Pancreas (tissue), 10 donors: Measurements from ENCODE around the gene ASTL. TPM values are rescaled to one million over a fixed set of nuclear protein-coding genes. Genes with fewer than 3 reads are reported as not detected.

Experiments
- ATAC-seq, 4 donors: fragments of 200-7000 bp; cut with Tn5 transposase; one replicate each; pipeline versions ENCODE4 v1.8.0 to v1.9.1; 2020; ENCODE audit warnings: mild to moderate bottlenecking in 4 of 4, moderate library complexity in 4 of 4
- DNase-seq, 6 donors: peaks; one replicate each; pipeline ENCODE4 v3.0.0-alpha.2; 2020
- FAIRE-seq: peaks from 2 replicates; lab custom pipeline; 2012; peaks lifted over from hg19 to GRCh38; lab: Jason Lieb, UNC
- H3K27ac ChIP-seq, 4 donors: fragments of 200-600 bp; sonication (generic); 1 replicate in 3 of 4; 2 replicates in 1 of 4; pipeline versions ENCODE4 v1.5.0 to v1.8.0; 2020
- H3K27me3 ChIP-seq, 4 donors: fragments of 200-600 bp; one replicate each; pipeline ENCODE4 v1.8.0; 2021
- H3K36me3 ChIP-seq, 3 donors: fragments of 200-600 bp; sonication (generic) in 1 of 3; one replicate each; pipeline versions ENCODE4 v1.5.0 to v1.8.0; 2020 to 2021
- H3K4me1 ChIP-seq, 3 donors: fragments of 200-600 bp; one replicate each; pipeline ENCODE4 v1.8.0; 2021
- H3K4me3 ChIP-seq, 4 donors: fragments of 200-600 bp; sonication (generic) in 2 of 4; one replicate each; pipeline versions ENCODE4 v1.5.0 to v1.8.0; 2020 to 2021
- H3K9me3 ChIP-seq, 4 donors: fragments of 200-600 bp; one replicate each; pipeline ENCODE4 v1.8.0; 2021
- WGBS, 2 donors: extraction: QIAGEN DNeasy Blood & Tissue Kit; methylation state at CpG; one replicate each; pipeline ENCODE4 v1.1.7; 2013; 5-methylcytosine and 5-hydroxymethylcytosine counted together
- intact Hi-C, 3 donors: fragments of 100-400 bp; cut with DNase I; formaldehyde crosslinking; loops; one replicate each; pipeline versions ENCODE4 v1.11.1 to v1.14.2; 2022
- polyA plus RNA-seq, 2 donors: library from polyadenylated mRNA; stranded (reverse); fragments of 200-250 nt; gene quantifications; one replicate each; pipeline ENCODE4 v1.2.3, GENCODE V29; 2013
- total RNA-seq, 6 donors: library from RNA; stranded (reverse); fragmentation: NEBNext Ultra II Directional in 4 of 6; extraction: Animal tissue kit (Norgen Biotek cat#: 25700) in 4 of 6; gene quantifications; one replicate each; pipeline versions ENCODE4 v1.2.1 to v1.2.4, GENCODE V29; 2021 to 2023
- TF ChIP-seq, protein P1 (sequence below), 4 donors: fragments of 200-600 bp; sonication (generic) in 3 of 4; IDR thresholded peaks; one replicate each; pipeline versions ENCODE4 v1.5.0 to v1.8.0; 2021; ENCODE audit warnings: antibody characterized with exemption in 4 of 4
- donor health status: healthy with polysubstance abuse.
- donor health status: DM: no; HTN: no; CAD: no; lungs with moderate emphysema.
- donor health status: DM: no; HTN: no; CAD: no.
- donor health status: control.
- donor health status: control.
- donor health status: Bipolar disorder and iron deficiency.
- donor health status: DM: yes; HTN: yes; CAD: no.
- donor health status: DM: no; HTN: no; CAD: no.
- donor health status: DM: no; HTN: no; CAD: no.
- donor health status: DM: yes; HTN: yes; CAD: no.

ASTL gene
- total and polyA plus RNA-seq, 8 donors = 0.14 TPM; not detected in 7

DNA sequence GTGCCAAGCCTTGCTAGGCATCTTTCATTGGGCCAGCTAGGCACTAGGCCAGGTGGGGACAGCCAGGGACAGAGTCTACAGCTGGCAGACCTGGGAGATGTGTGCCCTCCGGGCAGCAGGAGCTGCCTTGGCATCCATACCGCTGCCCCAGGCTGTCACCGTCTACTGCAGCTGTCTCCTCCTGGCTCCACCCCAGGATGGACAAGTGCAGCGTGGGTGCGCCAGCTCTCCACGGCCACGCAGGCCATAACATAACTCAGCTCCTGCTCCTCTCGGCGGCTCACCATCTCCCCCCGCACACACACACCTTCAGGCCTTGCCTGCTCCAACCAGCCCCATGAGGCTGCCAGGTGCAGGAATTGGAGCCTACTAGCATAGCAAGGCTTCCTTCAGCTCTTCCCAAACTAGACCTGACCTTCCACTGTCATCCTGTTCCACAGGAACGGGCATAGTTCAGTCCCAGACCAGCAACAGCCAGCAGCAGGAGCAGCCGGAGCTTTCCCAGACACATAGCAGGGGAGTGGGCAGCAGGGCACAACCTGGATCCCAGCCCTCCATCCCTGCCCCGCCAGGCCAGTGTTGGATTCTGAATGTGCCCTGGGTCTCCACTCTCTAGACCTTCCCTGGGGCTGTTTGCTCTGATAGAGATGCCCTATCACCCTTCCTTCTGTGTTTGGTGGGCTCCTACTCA lies 19.5 kb downstream of the ASTL start:
- FAIRE-seq (no peak), ATAC-seq (no peak), DNase-seq (peak in 2 of 6 donors; percentile 27 to 49)
- no peak overlapping the region for H3K27ac ChIP-seq
- peaks cover 0 to 5% (median 4%) of the 10 kb centered on the region in 3 donors for H3K4me1 ChIP-seq
- no peak overlapping the region for H3K4me3 ChIP-seq
- TF ChIP-seq, protein P1, sequence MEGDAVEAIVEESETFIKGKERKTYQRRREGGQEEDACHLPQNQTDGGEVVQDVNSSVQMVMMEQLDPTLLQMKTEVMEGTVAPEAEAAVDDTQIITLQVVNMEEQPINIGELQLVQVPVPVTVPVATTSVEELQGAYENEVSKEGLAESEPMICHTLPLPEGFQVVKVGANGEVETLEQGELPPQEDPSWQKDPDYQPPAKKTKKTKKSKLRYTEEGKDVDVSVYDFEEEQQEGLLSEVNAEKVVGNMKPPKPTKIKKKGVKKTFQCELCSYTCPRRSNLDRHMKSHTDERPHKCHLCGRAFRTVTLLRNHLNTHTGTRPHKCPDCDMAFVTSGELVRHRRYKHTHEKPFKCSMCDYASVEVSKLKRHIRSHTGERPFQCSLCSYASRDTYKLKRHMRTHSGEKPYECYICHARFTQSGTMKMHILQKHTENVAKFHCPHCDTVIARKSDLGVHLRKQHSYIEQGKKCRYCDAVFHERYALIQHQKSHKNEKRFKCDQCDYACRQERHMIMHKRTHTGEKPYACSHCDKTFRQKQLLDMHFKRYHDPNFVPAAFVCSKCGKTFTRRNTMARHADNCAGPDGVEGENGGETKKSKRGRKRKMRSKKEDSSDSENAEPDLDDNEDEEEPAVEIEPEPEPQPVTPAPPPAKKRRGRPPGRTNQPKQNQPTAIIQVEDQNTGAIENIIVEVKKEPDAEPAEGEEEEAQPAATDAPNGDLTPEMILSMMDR (IDR thresholded peaks at IDR 0.05) = no peak
- intact Hi-C loops = no loop called here
- 75 to 90% methylated on average over 13 of the region's 13 CpGs for WGBS, 2 donors
- no peaks in the 10 kb centered on the region for H3K36me3 ChIP-seq
- H3K27me3 ChIP-seq = no peaks in the 10 kb centered on the region
- no peaks in the 10 kb centered on the region for H3K9me3 ChIP-seq

DNA sequence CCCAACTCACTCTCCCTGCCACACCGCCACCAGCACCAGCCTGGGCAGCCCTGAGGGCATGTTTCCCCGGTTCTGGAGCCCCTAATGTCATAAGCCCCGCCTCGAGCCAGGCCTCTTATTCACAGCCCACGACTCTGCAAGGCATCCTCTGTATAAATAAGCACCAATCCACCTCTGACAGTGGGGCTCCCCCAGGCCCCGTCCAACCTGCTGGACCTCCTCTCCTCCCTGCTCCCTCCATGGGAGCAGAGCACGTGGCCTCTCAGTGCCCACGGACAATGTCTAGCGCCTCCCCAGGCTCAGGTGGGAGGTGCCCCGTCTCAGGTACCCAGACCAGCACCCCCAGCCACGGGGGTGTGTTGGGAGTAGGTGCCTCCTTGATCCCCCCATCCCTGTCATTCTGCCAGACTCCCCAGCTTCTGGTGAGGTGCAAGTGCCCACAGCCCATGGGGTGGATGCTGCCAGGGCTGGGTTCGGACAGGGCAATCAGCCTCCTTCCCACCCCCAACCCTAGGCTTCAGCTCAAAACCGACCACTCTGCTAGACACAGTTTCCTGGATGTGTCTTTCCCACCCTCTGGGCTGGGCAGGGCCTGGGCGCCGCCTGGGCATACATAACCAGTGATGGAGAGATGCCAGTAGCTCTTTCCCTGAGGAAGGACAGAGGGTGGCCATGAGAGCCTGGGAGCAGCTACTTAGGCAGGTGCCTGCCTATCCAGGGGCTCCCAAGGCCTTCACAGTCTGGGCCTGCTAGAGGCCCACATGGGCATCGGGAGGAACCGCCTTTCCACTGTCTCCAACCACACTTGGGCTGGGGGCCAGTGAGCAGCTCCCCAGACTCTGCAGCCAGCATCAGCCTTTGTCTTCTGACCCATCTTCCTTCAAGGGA lies 20.4 kb downstream of the ASTL start:
- Histone ChIP-seq H3K4me1 (peaks cover 0 to 5% (median 4%) of the 10 kb centered on the region in 3 donors), H3K9me3 (no peaks in the 10 kb centered on the region), H3K27me3 (no peaks in the 10 kb centered on the region), H3K36me3 (no peaks in the 10 kb centered on the region), H3K4me3 (no peak overlapping the region), H3K27ac (no peak overlapping the region)
- no peak for ATAC-seq
- TF ChIP-seq, protein P1 (IDR thresholded peaks at IDR 0.05) = no peak
- DNase-seq = peak in 3 of 6 donors; percentile 36 to 63 (median 52)
- WGBS, 2 donors = 38 to 45% methylated on average over 17 of the region's 17 CpGs
- FAIRE-seq = no peak
- intact Hi-C loops = no loop called here

DNA sequence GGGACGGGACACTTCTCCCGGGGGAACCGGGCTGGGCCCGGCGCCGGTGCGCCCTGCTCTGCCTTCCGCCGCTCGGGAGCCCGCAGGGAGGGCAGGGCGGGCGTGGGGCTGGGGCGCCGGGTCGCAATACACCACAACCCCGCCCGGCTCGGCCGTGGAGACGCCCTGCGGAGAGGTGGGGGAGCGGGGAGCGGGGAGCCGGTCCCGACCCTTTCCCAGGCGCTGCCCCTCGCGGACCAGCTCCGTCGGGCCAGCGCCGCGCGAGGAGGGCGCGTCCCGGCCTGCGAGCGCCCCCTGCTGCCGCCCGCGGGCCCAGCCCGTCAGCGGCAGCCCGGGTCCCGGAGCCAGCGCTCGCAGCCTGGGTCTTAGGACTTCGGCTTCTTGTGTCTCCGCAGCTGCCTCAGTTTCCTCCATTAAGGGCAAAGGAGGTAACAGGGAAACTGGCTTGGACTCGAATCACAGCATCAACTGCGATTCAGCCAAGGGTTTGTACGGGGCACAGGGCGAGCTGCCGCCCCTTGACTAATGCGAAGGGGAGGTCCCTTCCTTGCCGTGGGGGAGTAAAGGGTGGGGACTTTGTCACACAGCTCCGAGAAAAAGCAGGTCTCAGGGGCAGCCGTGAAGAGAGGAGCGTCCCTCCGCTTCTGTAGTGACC lies 21.3 kb downstream of the ASTL start:
- WGBS, 2 donors = 2% methylated on average over 27 to 62 of the region's 62 CpGs
- H3K4me1 ChIP-seq = peaks cover 0 to 5% (median 4%) of the 10 kb centered on the region in 3 donors
- no peaks in the 10 kb centered on the region for H3K27me3 ChIP-seq
- peak overlapping the region in 1 of 4 donors; percentile 53 for H3K27ac ChIP-seq
- no peak for FAIRE-seq
- TF ChIP-seq, protein P1 (IDR thresholded peaks at IDR 0.05) = peak; percentile 76 to 93 (median 85)
- intact Hi-C loops = no loop called here
- H3K36me3 ChIP-seq = no peaks in the 10 kb centered on the region
- H3K4me3 ChIP-seq = peak overlapping the region; percentile 35 to 69 (median 60)
- no peaks in the 10 kb centered on the region for H3K9me3 ChIP-seq
- peak; percentile 30 to 90 (median 63) for DNase-seq
- ATAC-seq = peak; percentile 89 to 93 (median 90)

DNA sequence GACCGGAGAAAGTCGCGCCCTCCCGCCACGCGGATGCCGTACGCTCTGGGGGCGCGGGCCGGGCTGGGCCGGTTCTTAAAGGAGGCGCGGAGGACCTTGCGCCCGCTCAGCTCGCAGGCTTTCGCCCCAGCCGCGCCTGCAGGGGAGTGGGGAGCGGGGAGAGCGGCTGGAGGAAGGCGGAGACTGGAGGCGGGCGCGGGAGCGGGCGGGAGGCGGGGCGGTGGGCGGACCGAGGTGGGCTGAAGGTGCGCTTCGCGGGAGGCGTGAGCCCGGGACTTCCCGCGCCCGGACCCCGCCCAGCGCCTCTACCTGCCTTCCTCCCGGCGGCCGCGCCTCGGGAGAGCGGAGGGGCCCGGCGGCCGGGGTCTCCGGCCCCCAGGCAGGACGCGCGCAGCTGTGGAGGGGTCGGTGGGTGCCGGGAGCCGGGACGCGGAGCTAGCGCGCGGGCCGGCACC lies 21.9 kb downstream of the ASTL start, which contains the start of gene ADRA2B:
Gene ADRA2B (minus strand): TSS at position 148 of the 455 bp plus-strand sequence. CDS start 422 bp downstream, outside the sequence.
- no peaks in the 10 kb centered on the region for H3K36me3 ChIP-seq
- H3K9me3 ChIP-seq = no peaks in the 10 kb centered on the region
- H3K4me1 ChIP-seq = peaks cover 0 to 5% (median 4%) of the 10 kb centered on the region in 3 donors
- TF ChIP-seq, protein P1 (IDR thresholded peaks at IDR 0.05) = no peak
- peak within 1 kb of the TSS in 1 of 4 donors; percentile 53 for H3K27ac ChIP-seq
- WGBS, 2 donors = 0 to 1% methylated on average over 20 to 64 of the region's 64 CpGs
- FAIRE-seq (no peak), DNase-seq (peak; percentile 82 to 92 (median 86)), ATAC-seq (peak; percentile 85 to 92 (median 90))
- intact Hi-C loops = no loop called here
- H3K27me3 ChIP-seq = no peaks in the 10 kb centered on the region
- H3K4me3 ChIP-seq = peak within 1 kb of the TSS; percentile 35 to 69 (median 60)
